Activated CD4-positive, alpha-beta T cell treated with anti-CD3 and anti-CD28 coated beads, Interleukin-2, amount 10 ng/mL, durations not matched to agents 7 days and 5 days (primary cell): Measurements from ENCODE around the gene PIK3C2G. TPM values are rescaled to one million over a fixed set of nuclear protein-coding genes. Genes with fewer than 3 reads are reported as not detected.

Source experiments
- CTCF ChIA-PET: fragments of 350-600 bp; sonication (Branson Sonifier 250); formaldehyde crosslinking; loops from one replicate; lab custom pipeline; 2021; ENCODE audit warnings: antibody characterized with exemption; lab: Charles Lee
- POLR2A ChIA-PET: fragments of 350-600 bp; sonication (Branson Sonifier 250); formaldehyde crosslinking; loops from one replicate; lab custom pipeline; 2021; ENCODE audit warnings: antibody characterized with exemption; lab: Charles Lee
- DNase-seq: peaks from one replicate; pipeline ENCODE4 v3.0.0-alpha.2; 2020
- H3K27ac Mint-ChIP-seq: one replicate; pipeline ENCODE4 v1.8.0; 2021; ENCODE audit warnings: mild to moderate bottlenecking, moderate library complexity, mixed read lengths
- H3K27me3 Mint-ChIP-seq: one replicate; pipeline ENCODE4 v1.8.0; 2021; ENCODE audit warnings: mixed read lengths
- H3K36me3 Mint-ChIP-seq: one replicate; pipeline ENCODE4 v1.8.0; 2021; ENCODE audit warnings: low read depth, mixed read lengths
- H3K4me1 Mint-ChIP-seq: one replicate; pipeline ENCODE4 v1.8.0; 2021; ENCODE audit warnings: mixed read lengths
- H3K4me3 Mint-ChIP-seq: one replicate; pipeline ENCODE4 v1.8.0; 2021; ENCODE audit warnings: mild to moderate bottlenecking, moderate library complexity, mixed read lengths
- H3K9me3 Mint-ChIP-seq: one replicate; pipeline ENCODE4 v1.8.0; 2021; ENCODE audit warnings: mixed read lengths
- total RNA-seq, 2 experiments: library from RNA; stranded (reverse); gene quantifications; one replicate each; pipeline ENCODE4 v1.2.3, GENCODE V29; 2021

The PIK3C2G gene
- total RNA-seq, 2 experiments from 2014 or later: not detected

DNA sequence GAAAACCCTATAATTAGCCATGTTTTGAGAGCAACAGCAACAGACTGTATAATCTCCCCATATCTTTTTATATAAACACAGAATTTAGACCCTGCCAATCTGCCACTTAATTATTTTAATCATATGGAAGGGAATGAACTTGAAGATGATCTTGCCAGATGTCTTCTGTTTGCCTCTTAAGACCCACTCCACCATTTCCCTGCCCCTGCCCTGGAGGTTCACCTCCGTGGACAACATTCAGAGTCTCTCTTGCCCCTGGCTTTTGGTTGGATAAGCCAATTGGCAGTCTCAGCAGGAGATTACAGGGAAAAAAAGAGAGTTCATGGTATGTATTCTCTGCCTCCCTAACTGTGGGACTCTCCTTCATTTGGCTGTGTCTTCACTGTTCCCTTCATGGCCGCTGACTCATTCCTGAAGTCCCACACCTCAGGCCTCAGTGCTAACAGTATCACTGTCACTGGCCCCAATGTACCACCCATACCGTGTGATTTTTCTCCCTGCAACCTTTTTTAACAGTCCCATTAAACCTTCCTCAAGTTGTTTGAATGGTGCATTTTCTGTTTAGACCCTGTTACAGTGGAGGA, 184.8 kb downstream of the PIK3C2G start:
- H3K9me3 Mint-ChIP-seq: peaks cover 4% of the 10 kb centered on the region
- H3K4me3 Mint-ChIP-seq: no peak overlapping the region
- H3K4me1 Mint-ChIP-seq: no peaks in the 10 kb centered on the region
- no peak overlapping the region for H3K27ac Mint-ChIP-seq
- CTCF ChIA-PET: no interaction called here
- DNase-seq: no peak
- H3K36me3 Mint-ChIP-seq: no peaks in the 10 kb centered on the region
- no peaks in the 10 kb centered on the region for H3K27me3 Mint-ChIP-seq
- POLR2A ChIA-PET: no interaction called here

DNA sequence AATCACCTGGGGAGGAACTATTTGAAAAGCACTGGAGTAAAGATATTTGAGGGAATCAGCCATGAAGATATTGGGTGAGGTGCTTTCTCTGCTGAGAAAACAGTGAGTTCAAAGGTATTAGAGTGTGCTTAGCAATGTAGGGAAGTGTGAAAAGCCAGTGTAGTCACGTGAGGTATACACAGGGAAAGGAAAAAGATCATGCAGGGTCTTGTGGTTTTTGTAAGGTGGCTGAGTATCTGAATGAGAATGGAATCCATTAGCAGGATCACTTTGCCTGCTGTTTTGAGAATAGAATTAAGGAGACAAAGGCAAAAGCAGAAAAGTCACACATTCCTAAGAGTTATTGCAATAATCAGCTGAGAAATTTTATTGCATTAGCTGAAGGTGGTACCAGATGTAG, 193.0 kb downstream of the PIK3C2G start:
- Mint-ChIP-seq H3K9me3 (peaks cover 2% of the 10 kb centered on the region), H3K4me3 (no peak overlapping the region)
- CTCF ChIA-PET: no interaction called here

DNA sequence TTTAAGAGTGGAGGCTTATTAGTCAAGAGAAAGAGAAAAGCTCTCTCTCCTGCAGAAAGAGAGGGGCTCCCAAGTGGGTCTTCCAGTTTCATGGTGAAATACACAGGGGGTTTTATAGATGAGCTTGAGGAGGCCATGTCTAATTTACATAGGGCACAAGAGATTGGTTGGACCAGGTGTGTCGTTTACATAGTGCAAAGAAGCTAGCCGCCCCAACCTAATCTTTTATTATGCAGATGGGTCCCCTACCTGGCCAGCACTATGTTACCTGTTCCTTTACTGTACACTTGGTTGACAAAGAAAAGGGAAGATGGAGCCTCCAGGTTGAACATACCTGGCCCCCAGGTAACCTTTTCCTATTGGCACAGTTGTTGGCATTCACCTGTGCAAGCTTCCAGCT, 195.0 kb downstream of the PIK3C2G start:
- POLR2A ChIA-PET: no interaction called here
- Mint-ChIP-seq H3K27me3 (no peaks in the 10 kb centered on the region), H3K4me3 (no peak overlapping the region), H3K36me3 (no peaks in the 10 kb centered on the region), H3K9me3 (no peaks in the 10 kb centered on the region), H3K4me1 (no peaks in the 10 kb centered on the region), H3K27ac (no peak overlapping the region)
- no peak for DNase-seq
- CTCF ChIA-PET: no interaction called here

More for the DNA sequence above, 193.0 kb downstream of the PIK3C2G start:
- Mint-ChIP-seq H3K36me3 (no peaks in the 10 kb centered on the region), H3K27me3 (no peaks in the 10 kb centered on the region), H3K4me1 (no peaks in the 10 kb centered on the region), H3K27ac (no peak overlapping the region)
- POLR2A ChIA-PET: no interaction called here
- DNase-seq: no peak

DNA sequence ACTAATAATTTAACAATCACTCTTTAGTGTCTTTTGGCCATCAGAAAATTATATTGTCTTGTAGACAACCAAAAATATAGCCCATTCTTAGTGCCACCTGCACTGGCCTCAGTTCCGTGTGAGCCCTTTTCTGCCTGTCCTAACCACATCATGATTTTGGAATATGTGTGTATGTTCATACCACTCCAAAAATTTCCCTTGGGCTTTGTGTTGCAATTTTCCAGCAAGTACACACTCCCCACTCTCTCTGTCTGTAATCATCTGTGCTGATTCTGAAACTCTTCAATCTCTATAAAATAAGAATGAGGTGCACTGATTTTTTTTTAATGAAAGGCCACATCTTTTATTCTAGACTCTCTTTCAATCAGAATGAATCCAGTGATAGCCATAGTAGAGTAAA, 196.0 kb downstream of the PIK3C2G start:
- Mint-ChIP-seq H3K36me3 (no peaks in the 10 kb centered on the region), H3K27me3 (no peaks in the 10 kb centered on the region), H3K9me3 (no peaks in the 10 kb centered on the region), H3K4me1 (no peaks in the 10 kb centered on the region), H3K27ac (no peak overlapping the region), H3K4me3 (no peak overlapping the region)
- ChIA-PET CTCF (no interaction called here), POLR2A (no interaction called here)
- DNase-seq: no peak

DNA sequence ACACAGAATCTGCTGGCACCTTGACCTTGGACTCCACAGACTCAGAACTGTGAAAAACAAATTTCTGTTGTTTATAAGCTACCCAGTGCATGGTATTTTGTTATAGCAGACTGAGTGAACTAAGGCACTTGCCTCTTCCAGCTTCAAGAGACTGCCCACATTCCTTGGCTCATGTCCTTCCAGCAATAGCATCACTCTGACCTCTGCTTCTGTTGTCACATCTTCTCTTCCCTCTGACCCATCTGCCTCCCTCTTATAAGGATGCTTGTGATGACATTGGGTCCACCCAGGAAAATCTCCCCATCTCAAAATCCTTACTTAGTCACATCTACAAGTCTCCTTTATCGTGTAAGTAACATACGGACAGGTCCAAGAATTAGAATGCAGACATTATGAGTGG, 200.4 kb downstream of the PIK3C2G start:
- H3K27ac Mint-ChIP-seq: no peak overlapping the region

DNA sequence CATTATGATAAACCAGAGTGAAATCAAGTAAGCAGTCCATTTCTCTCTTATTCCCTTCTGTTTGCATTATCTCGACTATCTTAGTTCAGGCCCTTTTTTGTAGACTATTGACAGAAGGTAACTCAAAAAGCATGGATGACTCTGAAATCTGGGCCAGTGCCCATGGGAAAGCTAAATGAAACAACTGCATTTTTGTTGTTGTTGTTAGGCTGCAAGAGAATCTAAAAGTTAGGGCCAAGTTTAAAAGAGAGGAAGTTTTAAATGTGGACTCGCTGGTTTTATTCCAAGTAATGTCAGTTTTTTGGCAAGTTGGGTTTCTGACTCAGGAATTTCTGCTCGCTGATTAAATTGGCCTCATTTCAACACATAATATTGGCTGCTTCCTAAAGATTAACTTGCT, 201.1 kb downstream of the PIK3C2G start:
- Mint-ChIP-seq H3K4me1 (no peaks in the 10 kb centered on the region), H3K27ac (no peak overlapping the region), H3K27me3 (no peaks in the 10 kb centered on the region), H3K36me3 (no peaks in the 10 kb centered on the region), H3K9me3 (no peaks in the 10 kb centered on the region), H3K4me3 (no peak overlapping the region)
- ChIA-PET POLR2A (no interaction called here), CTCF (no interaction called here)
- no peak for DNase-seq

More for the DNA sequence above, 200.4 kb downstream of the PIK3C2G start:
- Mint-ChIP-seq H3K36me3 (no peaks in the 10 kb centered on the region), H3K9me3 (no peaks in the 10 kb centered on the region), H3K27me3 (no peaks in the 10 kb centered on the region), H3K4me1 (no peaks in the 10 kb centered on the region), H3K4me3 (no peak overlapping the region)
- ChIA-PET POLR2A (no interaction called here), CTCF (no interaction called here)
- DNase-seq: no peak

DNA sequence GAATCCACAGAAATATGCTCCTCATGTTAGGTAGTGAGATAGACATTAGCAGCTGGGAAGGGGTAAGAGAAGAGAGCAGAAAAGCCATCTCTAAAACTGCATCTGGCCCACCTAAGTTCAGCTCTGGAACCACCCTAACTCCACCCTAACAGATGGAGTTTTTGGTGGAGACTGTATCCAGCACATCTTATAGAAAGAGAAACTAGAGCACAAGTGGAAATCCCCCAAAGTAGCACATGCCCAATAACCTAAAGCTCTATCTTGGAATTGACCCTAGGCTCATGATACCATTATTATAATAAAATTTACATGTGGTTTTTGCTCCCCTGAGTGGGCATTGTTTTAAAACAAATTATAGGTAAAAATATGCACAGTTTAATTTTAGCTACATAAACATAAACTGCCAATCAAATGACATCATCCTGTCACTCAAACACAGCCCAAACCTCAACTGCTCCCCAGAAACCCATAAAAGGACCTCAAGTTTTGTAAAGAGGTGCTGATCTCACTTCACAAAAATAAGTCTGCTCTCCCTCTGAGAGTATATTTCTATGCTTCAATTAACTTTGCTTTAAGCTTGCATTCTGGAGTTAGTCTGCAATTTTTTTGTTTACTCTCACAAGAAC, 206.4 kb downstream of the PIK3C2G start:
- no peak for DNase-seq
- no peaks in the 10 kb centered on the region for H3K36me3 Mint-ChIP-seq
- ChIA-PET POLR2A (no interaction called here), CTCF (no interaction called here)
- H3K27me3 Mint-ChIP-seq: no peaks in the 10 kb centered on the region
- H3K4me1 Mint-ChIP-seq: no peaks in the 10 kb centered on the region
- H3K4me3 Mint-ChIP-seq: no peak overlapping the region
- H3K27ac Mint-ChIP-seq: no peak overlapping the region
- H3K9me3 Mint-ChIP-seq: no peaks in the 10 kb centered on the region

DNA sequence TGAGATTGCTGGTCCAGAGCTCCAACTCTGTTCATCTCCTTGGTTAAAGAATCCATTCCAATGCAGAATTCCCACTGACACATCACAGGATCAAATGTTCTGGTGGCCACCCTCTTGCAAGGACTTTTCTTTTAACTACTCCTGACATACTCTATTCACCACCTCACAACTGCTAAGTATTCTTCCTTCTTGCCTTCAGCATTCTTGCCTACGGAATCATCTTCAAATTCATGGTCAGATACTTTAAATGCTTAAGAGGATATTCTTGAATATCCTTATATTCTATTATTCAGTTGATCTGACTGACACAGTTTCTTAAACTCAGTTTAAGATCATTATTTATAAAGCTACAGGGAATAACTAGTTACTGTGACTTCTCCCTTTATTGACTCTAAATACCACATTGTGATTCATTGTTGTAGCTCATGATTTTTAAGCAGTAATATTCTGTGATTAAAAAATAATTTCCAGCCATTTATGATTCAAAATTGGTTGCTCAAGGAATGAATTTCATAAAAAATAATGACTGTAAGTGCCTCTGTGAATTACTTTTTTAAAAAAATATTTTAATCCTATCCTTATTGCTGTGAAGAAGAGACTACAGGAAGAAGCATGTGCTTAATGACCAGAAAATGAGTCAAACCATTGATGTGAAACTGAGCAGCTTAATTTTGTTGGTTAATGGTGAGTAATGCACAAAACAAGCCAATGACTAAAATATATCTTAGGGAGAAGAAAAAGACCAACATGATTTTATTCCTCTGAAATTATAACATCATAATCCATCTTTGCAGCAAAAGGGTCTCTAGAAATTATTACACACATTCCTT, 207.1 kb downstream of the PIK3C2G start:
- H3K36me3 Mint-ChIP-seq: no peaks in the 10 kb centered on the region
- no peaks in the 10 kb centered on the region for H3K4me1 Mint-ChIP-seq
- CTCF ChIA-PET: no interaction called here
- H3K4me3 Mint-ChIP-seq: no peak overlapping the region
- POLR2A ChIA-PET: no interaction called here
- no peak overlapping the region for H3K27ac Mint-ChIP-seq
- no peaks in the 10 kb centered on the region for H3K27me3 Mint-ChIP-seq
- peaks cover 2% of the 10 kb centered on the region for H3K9me3 Mint-ChIP-seq
- no peak for DNase-seq

- no peaks in the 10 kb centered on the region for H3K4me1 Mint-ChIP-seq
These were observed 208.9 kb downstream of the PIK3C2G start for GRCh38 chr12:18470251-18470650.

GRCh38 chr12:18472304-18472703, 211.0 kb downstream of the PIK3C2G start:
- H3K27ac Mint-ChIP-seq: no peak overlapping the region
- H3K27me3 Mint-ChIP-seq: no peaks in the 10 kb centered on the region
- peaks cover 2% of the 10 kb centered on the region for H3K9me3 Mint-ChIP-seq
- H3K4me3 Mint-ChIP-seq: no peak overlapping the region
- no peaks in the 10 kb centered on the region for H3K4me1 Mint-ChIP-seq
- POLR2A ChIA-PET: no interaction called here
- no peak for DNase-seq
- CTCF ChIA-PET: no interaction called here
- no peaks in the 10 kb centered on the region for H3K36me3 Mint-ChIP-seq

More at GRCh38 chr12:18470251-18470650, 208.9 kb downstream of the PIK3C2G start:
- ChIA-PET POLR2A (no interaction called here), CTCF (no interaction called here)
- Mint-ChIP-seq H3K4me3 (no peak overlapping the region), H3K9me3 (peaks cover 2% of the 10 kb centered on the region), H3K36me3 (no peaks in the 10 kb centered on the region), H3K27me3 (no peaks in the 10 kb centered on the region), H3K27ac (no peak overlapping the region)
- no peak for DNase-seq

- Mint-ChIP-seq H3K4me1 (no peaks in the 10 kb centered on the region), H3K36me3 (no peaks in the 10 kb centered on the region), H3K4me3 (no peak overlapping the region), H3K9me3 (peaks cover 2% of the 10 kb centered on the region), H3K27me3 (no peaks in the 10 kb centered on the region), H3K27ac (no peak overlapping the region)
- CTCF ChIA-PET: no interaction called here
- POLR2A ChIA-PET: no interaction called here
- no peak for DNase-seq
These were observed 211.5 kb downstream of the PIK3C2G start for GRCh38 chr12:18472806-18473205.

- Mint-ChIP-seq H3K27me3 (no peaks in the 10 kb centered on the region), H3K4me3 (no peak overlapping the region), H3K9me3 (peaks cover 2% of the 10 kb centered on the region), H3K4me1 (no peaks in the 10 kb centered on the region), H3K36me3 (no peaks in the 10 kb centered on the region), H3K27ac (no peak overlapping the region)
- POLR2A ChIA-PET: no interaction called here
- CTCF ChIA-PET: no interaction called here
- no peak for DNase-seq
These were observed 215.5 kb downstream of the PIK3C2G start for GRCh38 chr12:18476861-18477260.

- no peak for DNase-seq
- H3K27me3 Mint-ChIP-seq: no peaks in the 10 kb centered on the region
- ChIA-PET POLR2A (no interaction called here), CTCF (no interaction called here)
- no peaks in the 10 kb centered on the region for H3K36me3 Mint-ChIP-seq
- H3K27ac Mint-ChIP-seq: no peak overlapping the region
- no peak overlapping the region for H3K4me3 Mint-ChIP-seq
- no peaks in the 10 kb centered on the region for H3K4me1 Mint-ChIP-seq
- no peaks in the 10 kb centered on the region for H3K9me3 Mint-ChIP-seq
These were observed 217.9 kb downstream of the PIK3C2G start for GRCh38 chr12:18479256-18479655.
